Ovary (tissue), 3 donors: ENCODE results near the gene SLTM.

Source experiments
- CTCF ChIP-seq, 3 donors: fragments of 450-650 bp in 2 of 3; fragments of 200-600 bp in 1 of 3; IDR thresholded peaks; one replicate each; pipeline versions ENCODE4 v1.5.1 to v1.8.0; 2016 to 2022; ENCODE audit warnings: antibody characterized with exemption in 3 of 3, mild to moderate bottlenecking in 1 of 3
- EP300 ChIP-seq: sonication (generic); formaldehyde crosslinking; IDR thresholded peaks from one replicate; pipeline ENCODE4 v1.6.1; 2017; ENCODE audit warnings: antibody characterized with exemption
- POLR2A ChIP-seq: fragments of 450-650 bp; IDR thresholded peaks from one replicate; pipeline ENCODE4 v1.6.1; 2017; ENCODE audit warnings: antibody characterized with exemption, mild to moderate bottlenecking, moderate library complexity
- donor health status: DM: no; HTN: no; CAD: no.

GRCh38 chr15:58852347-58852746 lies 81.1 kb downstream of the SLTM start:
- TF ChIP-seq CTCF (IDR thresholded peaks at IDR 0.05) (no peak), EP300 (no peak), POLR2A (no peak)
